Stimulated activated naive CD8-positive, alpha-beta T cell treated with anti-CD3 and anti-CD28 coated beads, Interleukin-15, Interleukin-2, amounts not matched to agents 100 ng/mL and 50 ng/mL, for 24 hours (primary cell): ENCODE measurements around the gene PRKAR1B.

Experiments
- H3K27ac Mint-ChIP-seq: one replicate; pipeline ENCODE4 v1.8.0; 2021; ENCODE audit warnings: mild to moderate bottlenecking, mixed read lengths
- H3K27me3 Mint-ChIP-seq: one replicate; pipeline ENCODE4 v1.8.0; 2021; ENCODE audit warnings: mixed read lengths
- H3K36me3 Mint-ChIP-seq: one replicate; pipeline ENCODE4 v1.8.0; 2021; ENCODE audit warnings: low read depth, mixed read lengths
- H3K4me1 Mint-ChIP-seq: one replicate; pipeline ENCODE4 v1.8.0; 2021; ENCODE audit warnings: low read depth, mixed read lengths
- H3K4me3 Mint-ChIP-seq: one replicate; pipeline ENCODE4 v1.8.0; 2021; ENCODE audit warnings: mild to moderate bottlenecking, mixed read lengths
- H3K9me3 Mint-ChIP-seq: one replicate; pipeline ENCODE4 v1.8.0; 2021; ENCODE audit warnings: mixed read lengths

The PRKAR1B gene

GRCh38 chr7:522071-522950 is 204.8 kb downstream of the PRKAR1B start:
- H3K4me3 Mint-ChIP-seq = peak overlapping the region; percentile 49
- H3K27me3 Mint-ChIP-seq = peaks cover 23% of the 10 kb centered on the region
- no peaks in the 10 kb centered on the region for H3K36me3 Mint-ChIP-seq
- no peaks in the 10 kb centered on the region for H3K9me3 Mint-ChIP-seq
- H3K4me1 Mint-ChIP-seq = peaks cover 14% of the 10 kb centered on the region
- no peak overlapping the region for H3K27ac Mint-ChIP-seq

- peaks cover 23% of the 10 kb centered on the region for H3K27me3 Mint-ChIP-seq
- no peak overlapping the region for H3K27ac Mint-ChIP-seq
- peak overlapping the region; percentile 26 for H3K4me3 Mint-ChIP-seq
- H3K9me3 Mint-ChIP-seq = no peaks in the 10 kb centered on the region
- H3K4me1 Mint-ChIP-seq = peaks cover 14% of the 10 kb centered on the region
- H3K36me3 Mint-ChIP-seq = no peaks in the 10 kb centered on the region
Observed at GRCh38 chr7:521221-522070, 205.6 kb downstream of the PRKAR1B start.

GRCh38 chr7:520503-521161 is 206.4 kb downstream of the PRKAR1B start:
- H3K4me3 Mint-ChIP-seq = no peak overlapping the region

GRCh38 chr7:519484-520390 is 207.3 kb downstream of the PRKAR1B start, which contains the start of gene PDGFA:
Gene PDGFA, minus strand, starts transcription at chr7:519846. Its CDS starts 845 bp downstream, at chr7:519001.
- H3K27ac Mint-ChIP-seq = no peak within 1 kb of the TSS
- H3K9me3 Mint-ChIP-seq = no peaks in the 10 kb centered on the region
- peaks cover 29% of the 10 kb centered on the region for H3K4me1 Mint-ChIP-seq
- H3K4me3 Mint-ChIP-seq = peak within 1 kb of the TSS; percentile 87
- peaks cover 3% of the 10 kb centered on the region for H3K36me3 Mint-ChIP-seq
- peaks cover 34% of the 10 kb centered on the region for H3K27me3 Mint-ChIP-seq

More at GRCh38 chr7:520503-521161, 206.4 kb downstream of the PRKAR1B start:
- no peak overlapping the region for H3K27ac Mint-ChIP-seq
- H3K27me3 Mint-ChIP-seq = peaks cover 28% of the 10 kb centered on the region
- H3K9me3 Mint-ChIP-seq = no peaks in the 10 kb centered on the region
- H3K36me3 Mint-ChIP-seq = peaks cover 3% of the 10 kb centered on the region
- H3K4me1 Mint-ChIP-seq = peaks cover 21% of the 10 kb centered on the region

GRCh38 chr7:518630-519483 is 208.2 kb downstream of the PRKAR1B start:
- H3K27me3 Mint-ChIP-seq = peaks cover 28% of the 10 kb centered on the region
- H3K36me3 Mint-ChIP-seq = peaks cover 6% of the 10 kb centered on the region
- no peaks in the 10 kb centered on the region for H3K9me3 Mint-ChIP-seq
- no peak overlapping the region for H3K27ac Mint-ChIP-seq
- H3K4me3 Mint-ChIP-seq = peak overlapping the region; percentile 87
- H3K4me1 Mint-ChIP-seq = peaks cover 34% of the 10 kb centered on the region

GRCh38 chr7:517774-518629 is 209.1 kb downstream of the PRKAR1B start:
- H3K9me3 Mint-ChIP-seq = no peaks in the 10 kb centered on the region
- H3K4me1 Mint-ChIP-seq = peaks cover 38% of the 10 kb centered on the region
- peaks cover 22% of the 10 kb centered on the region for H3K27me3 Mint-ChIP-seq
- H3K36me3 Mint-ChIP-seq = peaks cover 10% of the 10 kb centered on the region
- peak overlapping the region; percentile 11 for H3K27ac Mint-ChIP-seq
- H3K4me3 Mint-ChIP-seq = peak overlapping the region; percentile 87

GRCh38 chr7:516606-517456 is 210.2 kb downstream of the PRKAR1B start:
- H3K4me3 Mint-ChIP-seq = peak overlapping the region; percentile 63
- peaks cover 35% of the 10 kb centered on the region for H3K4me1 Mint-ChIP-seq
- no peaks in the 10 kb centered on the region for H3K9me3 Mint-ChIP-seq
- peaks cover 22% of the 10 kb centered on the region for H3K27me3 Mint-ChIP-seq
- no peak overlapping the region for H3K27ac Mint-ChIP-seq
- H3K36me3 Mint-ChIP-seq = peaks cover 10% of the 10 kb centered on the region

GRCh38 chr7:516216-516605 is 210.9 kb downstream of the PRKAR1B start:
- no peak overlapping the region for H3K27ac Mint-ChIP-seq
- H3K27me3 Mint-ChIP-seq = peaks cover 19% of the 10 kb centered on the region
- H3K9me3 Mint-ChIP-seq = no peaks in the 10 kb centered on the region
- peaks cover 10% of the 10 kb centered on the region for H3K36me3 Mint-ChIP-seq
- peaks cover 30% of the 10 kb centered on the region for H3K4me1 Mint-ChIP-seq
- H3K4me3 Mint-ChIP-seq = peak overlapping the region; percentile 63

- H3K4me3 Mint-ChIP-seq = no peak overlapping the region
Observed at GRCh38 chr7:515628-516027, 211.5 kb downstream of the PRKAR1B start.

GRCh38 chr7:514651-515598 is 212.2 kb downstream of the PRKAR1B start:
- Mint-ChIP-seq H3K4me3 (no peak overlapping the region), H3K9me3 (no peaks in the 10 kb centered on the region), H3K4me1 (peaks cover 29% of the 10 kb centered on the region), H3K27me3 (peaks cover 17% of the 10 kb centered on the region), H3K36me3 (peaks cover 10% of the 10 kb centered on the region), H3K27ac (no peak overlapping the region)

More at GRCh38 chr7:515628-516027, 211.5 kb downstream of the PRKAR1B start:
- Mint-ChIP-seq H3K36me3 (peaks cover 10% of the 10 kb centered on the region), H3K27me3 (peaks cover 17% of the 10 kb centered on the region), H3K9me3 (no peaks in the 10 kb centered on the region), H3K4me1 (peaks cover 29% of the 10 kb centered on the region), H3K27ac (no peak overlapping the region)

GRCh38 chr7:514242-514641 is 212.8 kb downstream of the PRKAR1B start:
- Mint-ChIP-seq H3K4me1 (peaks cover 29% of the 10 kb centered on the region), H3K9me3 (no peaks in the 10 kb centered on the region), H3K4me3 (peak overlapping the region; percentile 49), H3K36me3 (peaks cover 10% of the 10 kb centered on the region), H3K27ac (peak overlapping the region; percentile 23), H3K27me3 (peaks cover 17% of the 10 kb centered on the region)
